ENCODE results near the gene ZBTB3. TPM values are rescaled to one million over a fixed set of nuclear protein-coding genes. Genes with fewer than 3 reads are reported as not detected.
"Not testable (repeated sequence)": the region's sequence is repeated elsewhere in the genome, so short reads cannot be mapped to it uniquely, and the experiment has no call there.

ZBTB3 gene
- total RNA-seq, 1 donor from 2014 or later: 19.9 TPM

DNA sequence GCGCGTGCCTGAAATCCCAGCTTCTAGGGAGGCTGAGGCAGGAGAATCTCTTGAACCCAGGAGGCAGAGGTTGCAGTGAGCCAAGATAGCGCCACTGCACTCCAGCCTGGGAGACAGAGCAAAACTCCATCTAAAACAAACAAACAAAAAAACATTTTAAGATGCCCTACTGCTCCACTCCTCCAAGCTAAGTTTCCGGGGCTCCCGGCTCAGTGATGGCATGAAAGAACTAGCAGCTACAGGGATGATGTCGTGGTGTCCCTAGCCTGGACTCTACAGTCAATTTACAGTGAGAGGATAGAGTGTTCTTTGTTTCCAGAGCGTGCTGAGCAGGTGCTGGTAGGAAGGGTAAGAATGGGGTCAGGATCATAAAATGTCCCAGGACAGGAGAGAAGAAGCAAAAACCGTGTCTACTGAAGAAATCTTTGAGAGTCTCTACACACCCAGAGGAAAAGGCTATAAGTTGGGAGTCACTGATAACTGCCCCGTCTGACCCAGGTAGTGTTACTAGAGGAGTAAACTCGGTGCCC is 1.2 kb upstream of the ZBTB3 start:
- peaks cover 19% of the 10 kb centered on the region for H3K4me1 Mint-ChIP-seq
- TF ChIP-seq, protein P1, sequence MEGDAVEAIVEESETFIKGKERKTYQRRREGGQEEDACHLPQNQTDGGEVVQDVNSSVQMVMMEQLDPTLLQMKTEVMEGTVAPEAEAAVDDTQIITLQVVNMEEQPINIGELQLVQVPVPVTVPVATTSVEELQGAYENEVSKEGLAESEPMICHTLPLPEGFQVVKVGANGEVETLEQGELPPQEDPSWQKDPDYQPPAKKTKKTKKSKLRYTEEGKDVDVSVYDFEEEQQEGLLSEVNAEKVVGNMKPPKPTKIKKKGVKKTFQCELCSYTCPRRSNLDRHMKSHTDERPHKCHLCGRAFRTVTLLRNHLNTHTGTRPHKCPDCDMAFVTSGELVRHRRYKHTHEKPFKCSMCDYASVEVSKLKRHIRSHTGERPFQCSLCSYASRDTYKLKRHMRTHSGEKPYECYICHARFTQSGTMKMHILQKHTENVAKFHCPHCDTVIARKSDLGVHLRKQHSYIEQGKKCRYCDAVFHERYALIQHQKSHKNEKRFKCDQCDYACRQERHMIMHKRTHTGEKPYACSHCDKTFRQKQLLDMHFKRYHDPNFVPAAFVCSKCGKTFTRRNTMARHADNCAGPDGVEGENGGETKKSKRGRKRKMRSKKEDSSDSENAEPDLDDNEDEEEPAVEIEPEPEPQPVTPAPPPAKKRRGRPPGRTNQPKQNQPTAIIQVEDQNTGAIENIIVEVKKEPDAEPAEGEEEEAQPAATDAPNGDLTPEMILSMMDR (IDR thresholded peaks at IDR 0.05): no peak
- CTCF ChIA-PET: interaction anchor here (2.0 to 2.1 kb wide), 2 partner anchors 17 to 31 kb away, joined by 7 to 13 read pairs; no protein-coding TSS in a partner anchor
- no peaks in the 10 kb centered on the region for H3K9me3 Mint-ChIP-seq
- H3K36me3 Mint-ChIP-seq (ENCODE audit: low read depth): peaks cover 18% of the 10 kb centered on the region
- DNase-seq: no peak
- H3K27ac Mint-ChIP-seq: peak overlapping the region; percentile 4
- H3K4me3 Mint-ChIP-seq: peak overlapping the region; percentile 51
- H3K27me3 Mint-ChIP-seq: no peaks in the 10 kb centered on the region
- ATAC-seq (ENCODE audit: low read depth): no peak
- POLR2A ChIA-PET: interaction anchor here (0.8 to 5.1 kb wide), 12 partner anchors 14 to 164 kb away, joined by 3 to 193 read pairs (median 40); partner anchors contain the start of genes BSCL2, C11orf98, CSKMT and GANAB
- intact Hi-C loops (cut with micrococcal nuclease): no loop called here

GRCh38 chr11:62752994-62753735 is 795 bp downstream of the ZBTB3 start:
- peaks cover 22% of the 10 kb centered on the region for H3K4me1 Mint-ChIP-seq
- ChIA-PET CTCF (interaction anchor here (1.2 to 2.4 kb wide), 7 partner anchors 19 to 128 kb away, joined by 3 to 13 read pairs (median 4); partner anchors contain the start of genes HNRNPUL2 and SLC3A2), POLR2A (interaction anchor here (0.6 to 5.1 kb wide), 56 partner anchors 9 to 1559 kb away, joined by 3 to 193 read pairs (median 5); partner anchors contain the start of genes B3GAT3, BSCL2, C11orf98 and CSKMT)
- ATAC-seq (ENCODE audit: low read depth): no peak
- H3K36me3 Mint-ChIP-seq (ENCODE audit: low read depth): peaks cover 28% of the 10 kb centered on the region
- no peaks in the 10 kb centered on the region for H3K27me3 Mint-ChIP-seq
- intact Hi-C loops (cut with micrococcal nuclease): loop anchor here (1.0 to 5.0 kb wide), 3 partner anchors 8 to 631 kb away; partner anchors contain the start of genes EEF1G, INCENP and POLR2G
- no peak for DNase-seq
- H3K4me3 Mint-ChIP-seq: peak overlapping the region; percentile 97
- peak overlapping the region; percentile 99 for H3K27ac Mint-ChIP-seq
- TF ChIP-seq, protein P1 (IDR thresholded peaks at IDR 0.05): no peak
- H3K9me3 Mint-ChIP-seq: no peaks in the 10 kb centered on the region

- Mint-ChIP-seq H3K27ac (no peak overlapping the region), H3K9me3 (no peaks in the 10 kb centered on the region), H3K27me3 (no peaks in the 10 kb centered on the region), H3K4me1 (peaks cover 22% of the 10 kb centered on the region), H3K36me3 (ENCODE audit: low read depth) (peaks cover 28% of the 10 kb centered on the region), H3K4me3 (no peak overlapping the region)
- intact Hi-C loops (cut with micrococcal nuclease): loop anchor here (5.0 kb wide), 2 partner anchors 180 to 630 kb away; partner anchors contain the start of genes EEF1G and INCENP
- POLR2A ChIA-PET: interaction anchor here (0.6 to 5.1 kb wide), 10 partner anchors 10 to 130 kb away, joined by 3 to 193 read pairs (median 42); partner anchors contain the start of genes C11orf98, CSKMT, HNRNPUL2 and POLR2G
- TF ChIP-seq, protein P1 (IDR thresholded peaks at IDR 0.05): no peak
- ATAC-seq (ENCODE audit: low read depth) (no peak), DNase-seq (no peak)
- CTCF ChIA-PET: interaction anchor here (0.6 to 2.4 kb wide), 2 partner anchors 10 to 129 kb away, joined by 3 to 6 read pairs; partner anchors contain the start of genes POLR2G and SLC3A2
Measured at GRCh38 chr11:62752177-62752785, 1.7 kb downstream of the ZBTB3 start.

- H3K9me3 Mint-ChIP-seq; H3K4me3 Mint-ChIP-seq; H3K27me3 Mint-ChIP-seq; ATAC-seq (ENCODE audit: low read depth); DNase-seq; H3K27ac Mint-ChIP-seq; CTCF ChIA-PET: not testable (repeated sequence)
- intact Hi-C loops (cut with micrococcal nuclease): loop anchor here (5.0 kb wide), 2 partner anchors 178 to 628 kb away; partner anchors contain the start of genes EEF1G and INCENP
- Mint-ChIP-seq H3K4me1 (peaks cover 22% of the 10 kb centered on the region), H3K36me3 (ENCODE audit: low read depth) (peaks cover 28% of the 10 kb centered on the region)
- POLR2A ChIA-PET: interaction anchor here (1.2 kb wide), 1 partner anchor 22 kb away, joined by 3 read pairs; the partner anchor contains the start of gene HNRNPUL2
Measured at GRCh38 chr11:62749931-62750330, 4.0 kb downstream of the ZBTB3 start.

GRCh38 chr11:62747475-62748160 is 6.3 kb downstream of the ZBTB3 start:
- no peaks in the 10 kb centered on the region for H3K27me3 Mint-ChIP-seq
- H3K27ac Mint-ChIP-seq: no peak overlapping the region
- no peak overlapping the region for H3K4me3 Mint-ChIP-seq
- ATAC-seq (ENCODE audit: low read depth) (no peak), DNase-seq (no peak)
- no peaks in the 10 kb centered on the region for H3K9me3 Mint-ChIP-seq
- peaks cover 18% of the 10 kb centered on the region for H3K36me3 Mint-ChIP-seq (ENCODE audit: low read depth)
- ChIA-PET CTCF (no interaction called here), POLR2A (interaction anchor here (0.6 to 1.0 kb wide), 2 partner anchors 20 to 371 kb away, joined by 4 to 12 read pairs; partner anchors contain the start of gene HNRNPUL2)
- peaks cover 5% of the 10 kb centered on the region for H3K4me1 Mint-ChIP-seq
- TF ChIP-seq, protein P1 (IDR thresholded peaks at IDR 0.05): no peak
- intact Hi-C loops (cut with micrococcal nuclease): no loop called here
